ENCODE measurements around the gene SERPINE3.

SERPINE3 gene

DNA sequence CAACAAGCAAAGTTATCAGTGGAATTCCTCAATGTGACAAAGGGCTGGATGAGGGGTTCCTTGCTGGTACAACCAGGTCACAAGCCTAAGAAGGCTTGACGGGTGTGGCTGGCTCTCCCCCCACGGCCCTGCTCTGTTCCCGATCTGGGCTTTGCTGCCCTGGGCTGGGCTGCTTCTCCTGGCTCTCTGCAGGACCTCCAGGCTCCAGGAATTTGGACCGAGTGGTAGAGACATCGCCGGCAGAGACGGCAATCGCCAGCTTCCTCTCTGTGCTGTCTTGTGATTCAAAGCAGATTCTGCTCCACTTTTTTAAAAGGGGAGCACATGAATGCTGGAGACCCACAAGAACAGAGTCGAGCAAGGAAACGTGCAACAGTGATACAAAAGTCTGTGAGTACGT lies at the start of gene SERPINE3:
Gene SERPINE3, plus strand, starts transcription at position 338 of the 400 bp plus-strand sequence. CDS start 1,401 bp downstream, outside the sequence.
- peak; percentile 47 for DNase-seq (ENCODE audit: low read depth)

DNA sequence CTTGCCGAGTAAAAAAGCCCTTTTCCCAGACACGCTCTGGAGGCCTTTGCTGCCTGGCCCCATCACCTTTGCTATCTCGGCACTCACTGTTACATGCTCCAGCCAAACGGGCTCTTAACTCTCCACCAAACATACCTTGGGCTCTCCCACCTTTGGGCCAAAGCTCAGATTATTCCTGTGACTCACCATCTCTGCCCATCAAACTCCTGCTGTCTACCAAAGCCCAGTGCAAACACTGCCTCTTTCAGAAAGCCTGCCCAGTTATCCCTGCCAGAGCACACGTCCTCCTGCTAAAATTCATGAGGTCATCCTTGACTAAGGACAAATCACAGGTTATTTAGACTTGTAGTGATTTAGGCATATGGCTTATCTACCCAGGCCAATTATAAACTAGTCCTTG lies 48.1 kb upstream of the SERPINE3 start:
- DNase-seq (ENCODE audit: low read depth): peak; percentile 10

- no peak for DNase-seq (ENCODE audit: low read depth)
Measured at GRCh38 chr13:51292000-51292565, 47.4 kb upstream of the SERPINE3 start.

GRCh38 chr13:51297556-51297955 lies 41.9 kb upstream of the SERPINE3 start:
- DNase-seq (ENCODE audit: low read depth): no peak

- DNase-seq (ENCODE audit: low read depth): peak; percentile 36
Measured at GRCh38 chr13:51298812-51299211, 40.7 kb upstream of the SERPINE3 start.

DNA sequence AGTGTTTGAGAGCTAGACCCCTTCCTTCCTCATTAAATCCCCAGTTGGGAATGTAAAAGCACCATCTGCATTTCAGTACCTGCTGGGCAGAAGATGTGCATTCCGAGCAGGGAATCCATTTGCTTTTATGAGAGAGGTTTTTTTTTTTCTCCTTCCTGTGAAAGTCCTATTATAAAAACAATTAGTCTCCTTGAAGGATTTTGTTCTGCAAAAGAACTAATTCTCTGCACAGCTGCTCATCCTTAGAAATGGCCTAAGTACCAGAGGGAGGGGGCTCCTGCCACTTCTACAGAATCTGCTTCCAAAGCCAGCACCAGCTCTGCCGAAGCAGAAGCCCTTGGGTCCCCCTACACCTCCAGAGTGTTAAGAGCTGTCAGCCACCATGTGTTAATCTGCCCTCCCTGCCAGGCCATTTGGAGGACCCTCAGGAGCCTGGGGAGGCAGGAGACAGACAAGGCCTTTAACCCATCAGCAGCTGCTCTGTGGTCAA lies 36.4 kb upstream of the SERPINE3 start:
- no peak for DNase-seq (ENCODE audit: low read depth)

DNA sequence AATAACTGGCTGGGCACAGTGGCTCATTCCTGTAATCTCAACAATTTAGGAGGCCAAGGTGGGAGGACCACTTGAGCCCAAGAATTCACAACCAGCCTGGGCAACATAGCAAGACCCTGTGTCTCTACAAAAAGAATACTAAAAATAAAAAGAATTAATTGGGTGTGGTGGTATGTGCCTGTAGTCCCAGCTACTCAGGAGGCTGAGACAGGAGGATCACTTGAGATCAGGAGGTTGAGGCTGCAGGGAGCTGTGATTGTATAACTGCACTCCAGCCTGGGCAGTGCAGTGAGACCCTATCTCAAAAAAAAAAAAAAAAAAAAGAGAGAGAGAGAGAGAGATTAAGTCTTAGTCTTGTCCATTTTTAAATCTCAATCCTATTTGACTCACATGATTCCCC lies 35.6 kb upstream of the SERPINE3 start:
- no peak for DNase-seq (ENCODE audit: low read depth)

DNA sequence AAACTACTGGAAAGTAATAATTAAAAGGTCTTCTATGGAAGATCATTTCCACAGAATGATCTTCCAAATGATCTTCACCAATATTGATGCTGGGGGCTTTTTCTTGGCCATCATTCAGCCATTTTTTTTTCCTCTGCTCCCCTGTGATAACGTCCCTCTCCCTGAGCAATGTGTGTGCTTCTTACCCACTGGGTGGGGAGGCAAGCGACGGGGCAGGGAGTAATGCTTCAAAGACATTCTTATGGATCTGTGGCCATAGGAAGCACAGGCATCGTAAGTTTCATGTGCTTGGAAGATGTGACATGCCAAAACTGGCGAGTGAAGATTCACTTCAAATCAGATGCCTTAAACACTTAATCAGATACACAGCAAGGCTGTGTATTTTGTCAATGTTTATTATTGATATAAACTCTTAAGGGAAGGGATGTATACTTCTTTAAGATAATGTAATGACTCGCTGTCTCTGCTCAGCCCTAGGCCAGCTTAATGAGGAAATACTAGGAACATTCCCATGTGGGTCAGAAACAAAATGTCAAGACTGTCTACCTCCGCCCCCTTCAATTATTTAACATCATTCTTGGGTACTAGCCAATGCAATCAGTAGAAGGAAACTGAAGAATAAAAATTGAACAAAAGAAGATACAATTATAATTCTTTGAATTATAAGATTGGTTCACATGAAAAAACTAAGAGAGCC lies 34.1 kb upstream of the SERPINE3 start:
- DNase-seq (ENCODE audit: low read depth): no peak

- no peak for DNase-seq (ENCODE audit: low read depth)
Measured at GRCh38 chr13:51308781-51309180, 30.7 kb upstream of the SERPINE3 start.

DNA sequence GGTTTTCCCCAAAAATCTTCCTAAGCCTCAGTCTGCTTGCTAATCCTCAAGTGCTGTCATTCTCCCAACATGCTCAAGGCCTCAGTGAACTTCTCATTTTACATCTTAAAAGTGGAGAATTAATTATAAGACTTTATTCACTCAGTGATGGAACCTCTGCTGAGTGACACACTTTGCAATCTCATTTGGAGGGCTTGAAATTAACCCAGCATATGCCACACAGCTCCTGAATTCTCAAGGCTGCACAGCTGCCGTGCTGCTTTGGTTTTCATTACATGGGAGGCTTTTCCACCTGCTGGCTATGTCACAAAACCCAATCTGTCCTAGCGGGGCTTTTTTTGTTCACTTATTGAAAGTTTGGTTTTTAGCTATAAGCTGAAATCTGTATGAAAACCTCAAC lies 28.3 kb upstream of the SERPINE3 start:
- DNase-seq (ENCODE audit: low read depth): no peak

DNA sequence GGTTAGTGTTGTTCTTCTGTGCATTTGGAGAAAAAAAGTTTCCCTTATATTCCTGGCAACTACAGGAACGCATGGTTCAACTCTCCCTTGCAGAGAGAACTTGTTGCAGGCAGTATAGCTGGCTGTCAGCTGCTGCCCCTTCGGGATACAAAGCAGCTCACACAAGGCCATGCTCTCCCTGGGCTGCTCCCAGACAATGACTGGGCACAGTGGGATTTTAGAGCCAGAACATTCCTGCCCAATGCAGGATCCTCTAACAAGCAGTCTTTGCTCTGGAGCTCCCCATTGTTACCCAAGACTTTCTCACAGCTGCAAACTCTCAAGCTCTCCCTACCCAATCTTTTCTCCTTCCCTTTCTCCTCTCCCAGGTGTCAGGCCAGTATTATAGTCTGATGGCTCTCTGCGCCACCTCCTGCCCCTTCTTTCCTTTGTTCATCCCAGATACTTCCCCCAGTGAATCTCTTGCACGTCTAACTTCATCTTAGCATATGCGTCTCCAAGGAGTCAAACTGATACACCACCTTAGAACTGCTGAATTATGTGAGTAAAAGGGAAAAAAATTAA lies 27.5 kb upstream of the SERPINE3 start:
- no peak for DNase-seq (ENCODE audit: low read depth)

DNA sequence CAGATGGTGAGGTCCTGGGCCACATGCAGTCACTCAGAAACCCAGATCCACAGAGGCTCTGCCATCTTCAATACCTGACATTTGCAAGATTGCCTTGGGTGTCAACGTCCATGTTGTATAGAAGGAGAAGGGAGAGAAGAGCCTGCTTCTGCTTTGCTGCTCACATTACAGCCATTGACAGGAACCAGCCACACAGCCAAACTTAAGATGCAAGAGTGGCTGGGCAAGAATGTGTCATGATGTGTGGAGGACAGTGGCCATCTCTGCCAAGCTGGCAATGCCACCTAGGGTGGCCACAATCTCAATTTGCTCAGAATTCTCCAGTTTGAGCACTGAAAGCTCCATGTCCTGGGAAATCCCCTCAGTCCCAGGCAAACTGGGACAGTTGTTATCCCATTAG lies 25.9 kb upstream of the SERPINE3 start:
- no peak for DNase-seq (ENCODE audit: low read depth)

- DNase-seq (ENCODE audit: low read depth): no peak
Measured at GRCh38 chr13:51317262-51317661, 22.2 kb upstream of the SERPINE3 start.

DNA sequence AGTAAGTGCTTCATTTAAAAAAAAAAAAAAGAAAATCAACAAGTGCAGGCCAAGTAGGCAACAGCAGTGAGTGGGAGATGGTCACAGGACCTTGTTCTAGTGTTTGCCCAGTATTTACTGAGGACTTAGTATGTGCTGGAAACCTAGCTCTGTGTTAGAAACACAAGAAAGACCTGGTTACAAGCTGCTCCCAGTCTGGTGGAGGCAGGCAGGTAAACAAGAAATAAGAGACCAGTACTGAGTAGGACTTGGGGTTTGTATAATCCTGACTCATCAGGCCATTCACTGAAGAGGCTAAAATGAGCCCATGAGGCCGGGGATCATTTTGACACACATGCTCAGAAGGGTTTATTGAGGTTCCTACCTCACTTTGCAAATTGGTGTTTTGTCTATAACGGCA lies 21.5 kb upstream of the SERPINE3 start:
- no peak for DNase-seq (ENCODE audit: low read depth)

DNA sequence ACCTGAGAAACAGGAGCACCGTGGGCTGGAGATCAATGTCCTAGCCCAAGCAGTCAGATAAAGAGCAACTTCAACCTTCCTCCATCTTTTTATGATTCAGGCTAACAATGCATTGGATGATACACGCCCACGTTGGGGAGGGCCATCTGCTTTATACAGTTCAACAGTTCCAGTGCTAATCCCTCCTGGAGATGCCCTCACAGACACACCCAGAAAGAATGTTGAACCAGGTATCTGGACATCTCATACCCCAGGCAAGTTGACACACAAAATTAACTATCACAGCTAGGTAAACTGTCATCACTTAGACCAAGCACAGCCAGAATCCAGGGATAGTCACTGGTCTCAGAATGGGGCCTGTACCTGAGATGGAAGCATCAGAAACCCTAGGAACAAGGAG lies 20.6 kb upstream of the SERPINE3 start:
- no peak for DNase-seq (ENCODE audit: low read depth)

DNA sequence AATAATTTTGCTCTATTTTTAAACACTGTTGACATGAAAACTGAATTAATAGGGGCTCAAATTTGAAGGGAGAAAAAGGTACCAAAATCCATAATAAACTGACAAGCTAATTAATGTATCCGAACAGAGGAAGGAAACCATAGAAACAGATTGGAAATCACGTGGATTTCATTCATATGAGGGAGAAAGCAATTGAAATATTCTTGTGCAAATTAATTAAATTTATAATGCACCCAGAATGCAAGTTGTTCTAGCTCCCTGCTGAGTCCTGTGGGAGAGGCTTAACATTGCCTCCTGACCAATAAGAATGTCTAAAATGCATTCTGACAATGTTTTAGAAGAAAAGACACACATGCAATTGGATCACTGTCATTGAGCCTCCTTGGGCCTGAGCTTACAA lies 17.7 kb upstream of the SERPINE3 start:
- DNase-seq (ENCODE audit: low read depth): no peak

GRCh38 chr13:51322826-51323225 lies 16.7 kb upstream of the SERPINE3 start:
- DNase-seq (ENCODE audit: low read depth): no peak

- no peak for DNase-seq (ENCODE audit: low read depth)
Measured at GRCh38 chr13:51323824-51324511, 15.5 kb upstream of the SERPINE3 start.

DNA sequence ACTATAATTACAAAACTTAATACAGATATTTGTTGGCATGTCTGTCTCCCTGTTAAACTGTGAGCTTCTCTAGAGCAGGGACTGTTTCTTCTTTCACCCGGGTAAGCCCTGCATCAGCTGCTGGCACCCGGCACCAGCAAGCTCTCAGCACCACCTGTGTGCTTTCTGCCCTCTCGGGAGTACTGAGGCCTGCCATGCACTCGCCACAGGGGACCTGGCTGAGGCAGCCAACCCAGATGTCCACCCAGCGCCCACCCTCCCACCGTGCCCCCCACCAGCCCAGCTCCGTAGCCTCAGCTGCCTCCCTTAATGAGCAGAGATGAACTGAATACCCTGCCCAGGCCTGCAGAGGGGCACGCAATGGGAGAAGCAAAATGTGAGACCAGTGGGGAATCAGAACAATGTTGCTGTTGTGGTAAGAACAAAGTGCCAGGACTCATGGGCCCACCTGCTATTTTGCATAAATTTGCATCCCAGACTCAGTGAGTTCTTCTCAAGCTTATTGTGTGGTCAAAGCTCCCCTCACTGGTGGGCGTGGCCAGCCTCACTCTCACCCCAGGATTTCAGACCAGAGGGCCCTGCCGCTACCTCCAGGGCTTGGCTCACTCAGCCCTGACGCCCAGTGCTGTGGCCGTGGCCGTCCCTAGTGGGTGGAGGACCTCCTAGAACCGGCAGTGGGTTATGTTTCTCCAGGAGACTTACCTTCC lies 14.6 kb upstream of the SERPINE3 start:
- no peak for DNase-seq (ENCODE audit: low read depth)

DNA sequence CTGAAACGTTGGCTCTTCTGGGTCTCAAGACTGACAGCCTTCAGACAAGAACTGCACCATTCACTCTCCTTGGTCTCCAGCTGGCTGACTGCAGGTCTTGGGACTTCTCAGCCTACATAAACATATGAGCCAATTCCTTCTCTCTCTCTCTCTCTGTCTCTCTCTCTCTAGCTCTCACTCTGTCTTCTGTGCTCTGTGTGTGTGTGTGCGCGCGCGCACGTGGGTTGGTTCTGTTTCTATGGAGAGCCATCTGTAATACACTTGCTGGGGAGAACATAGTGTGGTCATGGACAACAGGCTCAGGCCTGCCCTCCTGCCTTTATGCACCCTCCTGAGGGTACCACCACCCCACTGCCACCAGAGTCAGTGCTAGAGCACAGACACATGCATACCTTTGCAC lies 13.7 kb upstream of the SERPINE3 start:
- no peak for DNase-seq (ENCODE audit: low read depth)

DNA sequence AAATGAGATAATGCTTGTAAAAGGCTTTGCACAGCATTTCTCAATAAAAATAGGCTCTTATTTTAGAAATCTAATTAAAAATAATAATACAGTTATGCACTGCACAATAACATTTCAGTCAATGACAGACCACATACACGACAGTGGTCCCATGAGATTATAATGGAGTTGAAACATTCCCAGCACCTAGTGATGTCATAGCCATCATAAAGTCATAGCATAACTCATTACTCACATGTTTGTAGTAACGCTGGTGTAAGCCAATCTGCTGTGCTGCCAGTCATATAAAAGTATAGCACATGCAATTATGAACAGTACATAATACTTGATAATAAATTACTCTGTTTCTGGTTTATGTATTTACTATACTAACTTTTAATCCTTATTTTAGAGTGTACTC lies 12.7 kb upstream of the SERPINE3 start:
- no peak for DNase-seq (ENCODE audit: low read depth)

- peak; percentile 29 for DNase-seq (ENCODE audit: low read depth)
Measured at GRCh38 chr13:51327961-51328360, 11.5 kb upstream of the SERPINE3 start.
